Stimulated activated CD4-positive, alpha-beta T cell treated with anti-CD3 and anti-CD28 coated beads, Interleukin-4, amount 100 ng/mL, for 4 hours (primary cell): ENCODE measurements around the gene MAP3K20.
A peak's percentile ranks its signal among the peaks of the same experiment; 100 is the strongest.
"Not testable (repeated sequence)": the region's sequence is repeated elsewhere in the genome, so short reads cannot be mapped to it uniquely, and the experiment has no call there.

Experiments used
- DNase-seq, 2 experiments: peaks; one replicate each; pipeline ENCODE4 v3.0.0-alpha.2; 2020

The MAP3K20 gene

DNA sequence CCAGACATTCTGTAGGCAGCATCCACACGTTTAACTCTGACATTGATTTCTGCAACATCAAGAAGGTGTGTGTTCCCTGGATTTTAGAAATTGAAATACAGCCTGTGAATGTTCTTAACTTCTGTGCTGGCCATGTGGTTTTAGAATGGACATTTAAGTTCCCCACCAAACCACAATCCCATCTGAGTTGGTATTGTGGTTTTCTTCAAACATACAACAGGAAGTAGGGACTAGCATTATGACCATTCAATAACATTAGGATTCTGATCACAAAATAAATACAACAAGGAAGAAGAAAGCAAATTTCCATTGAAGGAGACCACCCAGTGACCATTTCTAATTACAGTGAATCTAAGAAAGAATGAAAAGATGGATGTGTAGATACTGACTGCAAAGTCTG, 51.2 kb downstream of the MAP3K20 start:
- no peak for DNase-seq

DNA sequence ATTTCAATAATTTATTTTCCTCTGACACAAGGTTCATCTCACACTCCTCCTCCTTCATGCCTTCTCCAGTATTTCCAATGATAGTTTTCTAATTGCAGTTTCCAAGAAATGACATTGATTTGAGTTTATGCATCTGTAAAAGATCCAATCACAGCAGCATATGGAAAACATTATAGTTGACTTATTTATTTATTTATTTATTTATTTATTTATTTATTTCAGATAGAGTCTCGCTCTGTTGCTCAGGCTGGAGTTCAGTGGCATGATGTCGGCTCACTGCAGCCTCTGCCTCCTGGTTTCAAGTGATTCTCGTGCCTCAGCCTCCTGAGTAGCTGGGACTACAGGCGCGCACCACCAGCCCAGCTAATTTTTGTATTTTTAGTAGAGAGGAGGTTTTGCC, 52.5 kb downstream of the MAP3K20 start:
- not testable (repeated sequence) for DNase-seq

DNA sequence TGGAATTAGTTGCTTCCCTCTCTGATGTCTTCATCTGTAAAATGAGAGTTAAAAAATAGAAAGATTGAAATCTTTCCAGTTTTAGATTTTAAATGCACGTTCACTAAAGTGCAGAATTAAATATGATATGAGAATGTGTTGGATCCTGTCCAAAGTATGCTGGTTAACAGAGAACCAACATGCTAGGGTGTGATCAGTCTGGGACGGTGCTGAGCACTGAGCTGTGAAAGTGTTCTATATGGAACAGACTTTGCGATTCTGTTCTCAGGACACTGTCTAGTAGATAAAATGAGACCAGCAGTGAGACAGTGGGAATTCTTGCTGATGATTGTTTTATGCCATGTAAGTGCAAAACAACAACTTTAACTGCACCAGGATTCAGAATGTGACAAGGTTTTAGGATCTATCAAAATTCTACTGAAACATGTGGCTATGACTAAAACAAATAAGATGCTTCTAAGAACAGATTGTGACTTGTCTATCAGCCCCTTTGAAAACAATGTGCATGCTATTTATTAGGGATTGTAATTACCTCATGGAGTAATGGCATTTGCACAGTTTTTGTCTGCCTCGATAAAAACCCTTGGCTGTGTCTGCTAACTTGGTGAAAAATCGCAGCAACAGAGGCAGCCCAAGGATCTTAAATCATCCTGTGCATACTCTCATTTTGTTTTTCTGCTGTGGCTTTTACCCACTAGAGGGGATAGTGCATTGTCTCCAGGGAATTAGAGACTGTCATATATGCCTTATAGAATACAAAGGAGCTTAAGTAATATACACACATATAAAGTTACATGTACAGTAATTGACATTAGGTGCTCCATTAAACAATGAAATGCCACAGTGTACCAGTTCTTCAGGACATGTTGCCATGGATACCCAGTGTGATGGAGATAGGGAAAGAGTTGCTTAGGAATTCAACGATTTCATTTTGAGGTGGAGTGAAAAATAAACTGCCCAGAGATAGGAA, 55.1 kb downstream of the MAP3K20 start:
- no peak for DNase-seq

DNA sequence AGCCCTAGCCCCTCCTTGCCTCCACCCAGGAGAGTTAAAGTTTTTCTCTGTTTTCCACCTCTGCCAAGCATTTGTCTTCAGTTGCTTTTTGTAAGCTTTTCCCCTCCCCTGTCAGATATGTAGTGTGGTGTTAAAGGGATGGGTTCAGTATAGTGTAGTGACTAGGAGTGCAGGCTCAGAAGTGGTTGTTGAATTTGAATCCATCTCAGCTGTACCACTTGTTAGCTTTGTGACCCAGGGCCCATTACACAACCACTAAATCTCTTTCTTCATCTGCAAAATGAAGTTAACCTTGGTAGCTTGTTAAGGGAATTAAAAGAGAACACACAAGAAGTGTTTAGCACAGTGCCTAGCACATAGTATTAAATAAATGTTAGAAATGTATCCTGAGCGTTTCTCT, 56.9 kb downstream of the MAP3K20 start:
- DNase-seq: no peak

DNA sequence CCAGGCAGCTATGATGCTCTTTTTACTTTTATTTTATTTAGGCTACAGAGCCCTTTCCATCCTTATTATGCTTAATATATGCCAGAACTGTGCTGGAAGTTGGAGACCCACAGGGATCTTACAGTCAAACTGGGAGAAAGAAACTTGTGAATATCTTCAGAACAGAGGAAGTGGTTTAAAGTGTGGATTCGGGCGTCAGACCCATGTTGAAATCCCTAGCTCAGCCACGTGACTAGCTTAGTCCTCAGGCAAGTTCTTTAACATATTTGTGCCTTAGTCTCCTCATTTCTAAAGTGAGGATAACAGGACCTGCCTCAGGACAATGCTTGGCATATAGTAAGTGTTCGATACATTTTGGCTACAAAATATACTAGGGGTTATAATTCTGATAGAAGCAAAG, 59.1 kb downstream of the MAP3K20 start:
- DNase-seq: no peak

DNA sequence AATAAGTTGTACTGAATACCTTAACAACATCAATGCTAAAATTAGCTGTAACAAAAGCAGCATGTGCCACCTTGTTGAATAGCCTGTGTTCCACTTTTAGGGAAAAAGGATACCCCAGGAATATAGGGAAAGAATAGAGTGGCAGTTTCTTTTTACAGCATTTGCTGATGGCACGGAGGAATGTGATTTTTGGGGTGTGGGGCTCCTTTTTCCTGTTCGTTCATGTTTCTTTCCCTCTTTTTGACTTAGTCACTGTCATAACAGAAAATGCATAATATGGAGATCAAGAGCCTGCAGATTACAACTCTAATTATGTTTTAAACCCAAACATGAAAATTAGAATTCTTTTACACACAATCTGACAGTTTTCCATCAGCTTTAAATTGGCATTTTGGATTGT, 60.4 kb downstream of the MAP3K20 start:
- no peak for DNase-seq

DNA sequence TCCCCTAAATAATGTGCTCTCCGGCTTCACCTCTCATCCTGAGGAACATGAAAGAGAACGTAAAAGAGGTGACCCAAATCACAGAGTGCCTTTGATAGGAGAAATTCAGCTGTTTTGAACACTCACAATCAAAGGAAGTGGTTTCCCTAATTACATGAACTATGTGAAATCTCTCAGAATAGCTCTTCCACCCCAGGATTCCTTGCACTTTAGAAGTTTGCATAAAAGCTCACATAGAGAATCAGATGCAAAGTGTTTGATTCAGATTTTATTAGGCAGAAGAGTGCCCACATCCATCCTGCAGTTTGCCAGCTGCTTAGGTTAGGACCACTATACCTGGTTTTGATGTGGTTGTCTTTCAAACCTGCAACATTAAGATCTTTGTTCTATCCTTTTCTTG, 61.0 kb downstream of the MAP3K20 start:
- no peak for DNase-seq

DNA sequence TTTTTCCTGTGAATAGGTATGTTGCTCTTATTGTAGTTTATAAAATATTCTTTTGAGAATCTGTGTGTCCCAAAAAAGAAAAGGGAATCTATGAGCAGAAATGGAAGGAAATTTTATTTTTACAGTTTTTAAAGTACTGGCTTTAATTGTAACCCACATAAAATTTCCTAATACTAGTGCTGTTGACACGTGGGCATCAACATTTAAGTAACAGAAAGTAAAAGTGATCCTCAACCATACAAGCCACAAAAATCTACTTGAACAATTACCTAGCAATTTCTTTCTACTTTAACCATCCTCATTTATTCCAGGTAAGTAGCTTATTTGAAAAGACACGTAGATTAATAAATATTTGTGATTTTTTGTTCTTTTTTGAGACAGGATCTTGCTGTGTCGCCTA, 62.0 kb downstream of the MAP3K20 start:
- DNase-seq: no peak

DNA sequence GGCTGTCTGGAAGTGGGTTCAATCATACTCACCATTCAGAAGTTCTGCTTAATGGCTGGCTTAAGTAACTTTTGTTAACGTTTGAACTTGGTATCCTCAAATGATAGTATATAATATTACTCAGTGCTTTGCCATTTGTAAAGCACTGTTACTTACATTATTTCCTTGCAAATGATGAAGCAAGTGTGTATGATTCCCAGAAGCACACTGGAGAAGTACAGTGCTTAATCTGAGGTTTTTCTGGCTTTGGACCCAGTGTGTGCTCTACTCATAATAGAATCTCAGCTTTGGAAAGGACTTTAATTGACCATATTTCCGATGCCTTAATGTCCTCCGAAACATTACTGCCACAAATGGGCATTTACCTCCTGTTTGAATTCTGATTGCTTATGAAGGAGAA, 63.3 kb downstream of the MAP3K20 start:
- DNase-seq: no peak

DNA sequence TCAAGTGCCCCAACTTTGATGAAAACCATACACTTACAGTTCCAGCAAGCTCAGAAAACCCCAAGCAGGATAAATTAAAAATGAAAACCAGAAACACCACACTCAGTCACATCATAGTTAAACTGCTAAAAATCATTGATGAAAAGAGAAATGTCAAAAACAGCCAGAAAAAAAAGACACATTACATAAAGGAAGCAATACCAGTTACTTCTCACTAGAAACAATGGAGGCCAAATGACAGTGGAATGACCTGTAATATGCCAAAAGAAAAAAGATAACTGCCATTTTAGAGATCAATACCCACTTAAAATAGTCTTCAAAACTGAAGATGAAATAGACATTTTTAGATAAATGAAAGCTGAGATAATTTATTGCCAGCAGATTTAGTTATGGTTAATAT, 66.0 kb downstream of the MAP3K20 start:
- no peak for DNase-seq

DNA sequence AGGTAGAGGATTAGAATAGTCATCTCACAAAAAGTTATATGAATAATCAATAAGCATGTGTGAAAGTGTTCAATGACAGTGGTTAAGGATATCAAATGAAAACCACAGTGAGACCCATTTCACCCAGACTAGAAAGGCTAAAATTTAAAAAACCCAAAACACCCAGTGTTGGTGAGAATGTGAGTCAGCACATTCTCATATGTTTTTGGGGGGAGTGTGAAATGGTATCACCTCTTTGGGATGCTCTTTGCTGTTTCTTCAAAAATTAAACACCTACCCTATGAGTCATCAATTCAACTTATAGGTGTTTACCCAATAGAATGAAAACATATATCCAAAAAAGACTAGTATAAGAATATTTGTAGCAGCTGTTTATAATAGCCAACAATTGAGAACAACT, 69.8 kb downstream of the MAP3K20 start:
- DNase-seq: no peak

DNA sequence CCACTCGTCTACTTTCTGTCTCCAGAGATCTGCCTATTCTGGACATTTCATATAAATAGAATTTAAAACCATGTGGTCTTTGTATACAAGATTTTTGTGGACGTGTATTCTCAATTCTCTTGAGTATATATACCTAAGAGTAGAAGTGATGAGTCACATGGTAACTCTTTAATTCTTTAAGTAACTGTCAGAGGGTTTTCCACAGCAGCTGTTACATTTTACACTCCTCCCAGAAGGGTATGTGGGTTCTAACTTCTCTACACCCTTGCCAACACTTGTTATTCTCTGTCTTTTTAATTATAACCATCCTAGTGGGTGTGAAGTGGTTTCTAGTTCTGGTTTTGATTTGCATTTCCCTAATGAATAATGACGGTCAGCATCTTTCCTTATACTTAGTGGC, 70.9 kb downstream of the MAP3K20 start:
- DNase-seq: no peak

DNA sequence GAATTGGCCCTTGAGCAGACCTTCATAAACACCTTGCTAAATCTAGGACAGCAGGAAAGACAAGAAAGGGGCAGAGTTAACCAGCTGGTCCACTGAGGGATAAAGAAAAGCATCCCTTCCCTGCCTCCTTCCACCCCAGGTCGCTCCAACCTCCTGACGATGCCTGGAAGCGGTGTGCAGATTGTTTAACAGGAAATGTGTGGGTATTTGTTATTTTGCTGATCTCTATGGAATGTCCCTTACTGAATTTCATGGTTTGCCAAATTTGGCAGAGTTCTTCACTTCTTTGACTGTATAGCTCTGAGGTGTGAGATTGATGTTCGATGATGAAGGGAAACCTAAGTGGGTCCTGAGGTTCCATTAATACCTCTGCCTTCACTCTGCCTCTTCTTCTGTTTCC, 72.9 kb downstream of the MAP3K20 start:
- DNase-seq: no peak

DNA sequence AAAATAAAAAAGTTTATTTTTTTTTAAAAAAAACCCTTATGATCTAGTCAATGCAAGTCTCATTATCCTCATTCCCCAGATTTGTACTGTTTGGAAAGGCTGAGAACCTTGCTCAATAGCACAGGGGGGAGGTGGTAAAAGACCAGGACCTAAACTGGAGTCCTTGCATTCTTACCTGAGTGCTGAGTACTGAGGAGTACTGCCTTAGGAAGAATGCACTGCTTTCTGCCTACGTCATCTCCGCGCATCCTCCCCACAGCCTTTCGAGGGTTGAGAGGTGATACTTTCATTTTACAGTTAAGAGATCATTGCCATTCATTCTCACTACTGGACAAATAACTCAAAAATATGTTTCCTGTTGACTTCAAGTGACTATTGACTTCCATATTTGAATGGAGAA, 73.8 kb downstream of the MAP3K20 start:
- peak; percentile 11 to 20 for DNase-seq

DNA sequence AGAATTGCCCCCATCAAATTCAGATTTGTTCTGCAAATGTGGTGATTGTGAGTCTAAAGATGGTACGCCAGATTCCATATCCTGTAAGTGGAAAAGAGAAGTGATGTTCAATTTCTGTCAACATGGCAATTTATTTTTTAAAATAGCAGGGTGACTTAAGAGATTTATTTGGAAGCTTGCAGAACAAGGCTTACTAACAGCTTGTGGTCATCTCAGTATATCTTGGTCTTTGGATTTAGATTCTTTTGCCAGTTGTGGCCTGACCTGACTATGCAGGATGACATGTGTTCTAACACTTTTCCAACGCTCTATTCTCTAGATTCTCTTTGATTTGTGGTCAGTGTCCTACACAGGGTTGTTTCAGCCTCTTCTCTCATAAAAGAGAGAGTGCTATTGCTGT, 74.4 kb downstream of the MAP3K20 start:
- no peak for DNase-seq

DNA sequence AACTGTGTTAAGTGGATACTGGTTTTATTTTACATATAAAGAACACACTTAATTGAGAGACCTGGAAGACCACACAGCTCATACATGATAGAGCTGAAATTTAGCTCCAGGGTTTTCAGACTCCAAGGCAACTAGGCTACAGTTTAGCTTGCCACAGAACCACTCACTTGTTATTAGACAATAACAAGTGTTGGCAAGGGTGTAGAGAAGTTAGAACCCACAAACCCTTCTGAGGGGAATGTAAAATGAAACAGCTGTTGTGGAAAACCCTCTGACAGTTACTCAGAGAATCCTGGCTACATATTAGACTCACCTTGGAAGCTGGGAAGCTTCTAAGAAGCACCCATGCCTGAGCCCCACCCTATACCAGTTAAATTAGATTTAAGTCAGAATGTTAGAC, 75.3 kb downstream of the MAP3K20 start:
- no peak for DNase-seq

DNA sequence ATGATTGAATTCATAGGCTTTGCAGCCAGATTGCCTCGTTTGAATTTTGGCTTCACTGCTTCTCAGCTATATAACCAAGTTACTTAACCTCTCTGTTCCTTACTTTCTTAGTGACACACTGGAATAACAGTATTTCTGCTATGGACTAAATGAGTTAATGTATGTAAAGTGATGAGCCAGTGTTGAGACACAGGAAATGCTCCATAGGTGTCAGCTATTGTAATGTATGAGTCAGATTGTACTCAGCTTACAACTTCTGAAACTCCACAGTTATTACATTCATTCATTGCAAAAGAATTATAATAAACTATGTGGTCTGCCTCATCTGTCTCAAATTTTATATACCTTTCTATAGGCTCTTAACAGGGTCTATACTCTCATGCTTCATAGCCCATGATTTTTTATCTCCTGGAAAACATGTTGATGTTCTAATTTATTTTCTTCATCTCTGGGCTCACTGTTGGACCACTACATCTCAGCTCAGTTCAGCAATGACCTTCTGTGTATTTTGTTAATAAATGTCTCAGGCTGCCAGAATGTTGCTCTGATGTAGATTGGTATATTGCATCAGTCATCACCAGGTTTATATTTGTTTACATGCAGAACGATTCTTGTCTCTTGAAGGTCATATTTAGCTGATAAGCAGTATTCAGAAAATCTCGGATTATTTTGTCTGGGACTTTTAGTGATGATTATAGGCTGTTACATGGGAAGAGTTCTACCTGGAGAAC, 76.2 kb downstream of the MAP3K20 start:
- DNase-seq: no peak

DNA sequence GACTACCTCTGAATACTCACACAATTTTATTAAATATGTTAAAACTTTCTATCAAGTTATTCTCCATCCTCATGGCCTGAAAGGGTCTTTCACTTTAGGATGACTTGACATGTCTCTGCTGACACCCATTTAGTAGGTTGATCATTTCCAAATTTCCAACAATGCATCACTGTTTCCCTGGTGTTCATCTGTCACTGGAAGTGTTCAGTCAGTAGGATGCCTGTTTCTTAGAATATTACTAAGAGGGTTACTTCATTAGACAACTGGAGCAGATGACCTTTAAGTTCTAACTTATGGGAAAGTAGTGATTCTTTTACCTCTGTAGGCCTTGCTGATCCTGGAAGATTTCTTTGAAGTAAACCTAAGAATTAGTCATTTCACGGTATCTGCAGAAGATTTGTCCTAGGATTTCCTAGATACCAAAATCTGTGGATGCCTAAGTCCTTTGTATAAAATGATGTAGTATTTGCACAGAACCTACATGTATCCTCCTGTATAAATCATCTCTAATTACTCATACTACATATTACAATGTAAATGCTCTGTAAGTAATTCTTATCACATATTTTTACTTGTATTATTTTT, 77.7 kb downstream of the MAP3K20 start:
- no peak for DNase-seq

DNA sequence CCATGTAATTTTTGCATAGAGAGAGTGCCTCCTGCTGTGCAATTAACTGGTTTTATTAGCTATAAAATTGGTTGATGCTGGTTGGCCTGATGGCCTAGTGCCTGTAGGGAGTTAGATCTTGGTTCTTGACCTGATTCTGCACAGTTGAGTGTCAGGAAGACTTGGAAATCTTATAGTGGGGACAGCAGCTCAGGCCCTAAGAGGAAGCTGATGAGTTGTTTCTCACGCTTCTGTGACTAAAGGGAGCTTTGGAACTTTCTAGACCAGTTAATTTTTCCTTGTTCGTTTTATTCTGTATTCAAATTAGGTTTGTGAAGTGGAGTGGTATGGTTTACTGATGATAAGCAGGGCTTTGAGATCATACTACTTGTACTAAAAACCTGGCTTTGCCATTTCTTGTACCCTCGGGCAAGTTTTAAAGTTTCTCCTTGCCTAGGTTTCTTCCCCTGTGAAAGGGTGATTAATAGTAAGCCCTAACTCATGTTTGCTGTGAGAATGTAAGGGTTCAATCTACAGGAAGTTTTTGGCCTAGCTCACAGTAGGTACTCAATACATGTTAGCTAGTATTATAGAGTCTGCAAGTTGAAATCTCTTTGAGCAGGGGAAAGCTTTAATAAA, 82.1 kb downstream of the MAP3K20 start:
- DNase-seq: no peak

DNA sequence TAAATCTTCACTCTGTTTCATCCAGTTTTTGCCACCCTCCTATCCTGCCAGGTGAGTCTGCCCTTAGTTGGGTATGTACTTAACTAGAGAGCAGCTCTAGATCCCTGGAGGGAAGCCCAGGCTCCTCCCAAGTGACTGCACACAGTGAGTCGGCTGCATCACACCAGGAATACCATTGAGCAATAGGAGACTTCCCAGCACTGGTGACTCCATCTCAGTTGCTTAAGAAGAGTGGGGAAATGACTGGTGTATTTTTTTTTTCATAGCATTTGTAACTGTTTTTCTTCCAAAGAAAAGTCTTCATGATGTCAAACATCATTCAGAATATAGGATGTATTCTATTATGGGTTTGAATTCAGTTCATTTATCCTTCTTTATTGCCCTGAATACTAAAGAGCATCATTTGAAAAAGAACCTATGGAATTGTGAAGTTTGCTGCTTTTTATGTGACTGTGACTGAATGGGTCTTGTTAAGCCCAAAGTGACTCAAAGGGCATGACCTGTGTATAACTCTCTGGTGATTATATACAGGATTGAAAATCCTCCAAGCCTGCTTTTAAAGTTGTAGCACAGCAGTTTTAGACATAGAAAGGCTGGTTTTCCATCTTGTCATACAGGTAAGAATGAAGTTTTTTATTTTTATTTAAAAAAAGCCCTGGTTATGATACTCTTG, 84.3 kb downstream of the MAP3K20 start:
- DNase-seq: no peak

DNA sequence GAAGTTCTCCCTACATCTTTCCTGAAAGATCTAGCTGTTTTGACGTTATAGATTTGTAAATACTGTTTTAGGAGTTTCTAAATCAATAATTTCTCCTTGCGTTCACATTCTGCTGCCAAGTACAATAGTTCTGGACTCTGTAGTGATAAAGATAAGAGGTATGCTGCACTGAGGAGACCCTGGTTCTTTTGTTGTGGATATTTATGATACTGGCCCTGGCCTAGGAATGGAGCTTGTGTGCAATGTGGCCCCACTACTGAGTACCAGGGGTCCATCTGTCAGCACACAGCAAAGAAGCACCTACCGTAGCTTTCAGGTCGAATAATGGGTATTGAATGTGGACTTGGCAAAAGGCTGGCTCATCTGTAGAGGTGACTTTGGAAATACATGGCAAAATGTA, 85.0 kb downstream of the MAP3K20 start:
- no peak for DNase-seq

DNA sequence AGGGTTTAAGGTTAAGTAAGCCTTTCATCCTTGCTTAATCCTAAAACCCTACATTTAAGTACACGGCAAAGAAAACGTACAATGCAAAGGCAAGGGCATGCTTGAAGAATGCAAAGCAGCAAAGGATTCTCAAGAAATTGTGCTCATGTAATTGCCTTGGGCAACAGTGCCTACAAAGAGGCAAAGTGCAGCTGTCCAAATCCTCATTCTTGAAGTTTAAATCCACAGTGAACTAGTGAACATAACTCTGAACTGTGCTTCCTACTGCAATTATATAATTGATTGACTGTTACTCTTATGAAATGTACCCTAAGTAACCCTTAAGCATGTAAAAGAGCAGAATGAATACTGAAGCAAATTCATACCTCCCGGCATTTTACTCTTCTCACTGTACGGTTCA, 85.4 kb downstream of the MAP3K20 start:
- DNase-seq: no peak

DNA sequence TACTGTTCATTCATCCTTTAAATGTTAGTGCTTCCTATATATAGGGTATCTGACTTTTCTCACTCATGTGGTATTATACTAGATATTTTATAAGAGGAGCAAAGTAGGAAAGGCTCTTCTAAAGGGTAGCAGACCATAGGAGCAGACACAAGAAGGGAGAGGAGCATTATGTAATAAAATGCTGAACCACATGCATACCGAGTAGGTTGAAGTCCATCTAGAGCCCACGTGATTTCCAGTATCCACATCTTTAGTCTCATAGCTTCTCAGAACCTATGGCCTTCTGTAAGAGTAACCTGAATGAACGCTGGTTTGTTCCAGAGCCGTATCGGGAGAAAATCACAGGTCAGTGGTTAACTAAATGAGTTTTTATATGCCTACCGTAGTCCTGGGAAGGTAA, 85.9 kb downstream of the MAP3K20 start:
- DNase-seq: no peak
